C4-2B (cell line): ENCODE results near the gene ARAF.
A peak's percentile ranks its signal among the peaks of the same experiment; 100 is the strongest.

Experiments
- CTCF ChIP-seq: fragments of 450-650 bp; conservative IDR thresholded peaks from 2 replicates; pipeline ENCODE4 v1.5.1; 2017; ENCODE audit warnings: mild to moderate bottlenecking
- ZFX ChIP-seq: fragments of 450-650 bp; IDR thresholded peaks from 2 replicates; pipeline ENCODE4 v1.6.1; 2017

DNA sequence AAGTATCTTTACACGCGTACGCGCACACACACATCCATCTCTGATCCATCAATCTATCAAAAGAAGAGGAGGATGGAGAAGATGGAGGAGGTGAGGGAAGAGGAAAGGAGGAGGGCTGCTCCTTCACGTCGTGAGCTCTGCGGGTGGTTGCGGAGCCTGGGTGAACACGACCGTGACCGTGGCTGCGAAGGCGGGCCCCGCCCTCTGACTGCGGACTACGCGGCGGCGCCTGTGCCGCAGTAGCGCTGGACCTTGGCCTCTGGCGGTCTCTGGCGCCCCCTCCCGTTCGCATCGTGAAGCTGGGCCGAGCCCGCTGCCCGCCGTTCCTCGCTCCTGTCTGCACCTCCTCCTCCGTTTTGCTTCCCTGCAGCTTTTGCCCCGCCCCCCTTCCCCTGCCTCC, 37.7 kb upstream of the ARAF start:
- peak; percentile 87 for TF ChIP-seq CTCF
- TF ChIP-seq ZFX, result no peak
